ENCODE measurements around the gene VSIG2. TPM values are rescaled to one million over a fixed set of nuclear protein-coding genes. Genes with fewer than 3 reads are reported as not detected.

Gene VSIG2
- total and polyA plus RNA-seq, 8 donors = 0.18 to 4.5 (median 1.2) TPM

GRCh38 chr11:124725719-124726105, 26.3 kb downstream of the VSIG2 start:
- no peak for FAIRE-seq
- no peak for TF ChIP-seq CTCF (IDR thresholded peaks at IDR 0.05)

GRCh38 chr11:124724979-124725718, 26.9 kb downstream of the VSIG2 start:
- DNase-seq (no peak), FAIRE-seq (no peak), ATAC-seq (peak; percentile 48 to 95 (median 90))
- peaks cover 0 to 9% (median 0%) of the 10 kb centered on the region in 3 donors for H3K4me1 ChIP-seq
- no peaks in the 10 kb centered on the region for H3K9me3 ChIP-seq
- H3K27me3 ChIP-seq = peaks cover 0 to 4% (median 0%) of the 10 kb centered on the region in 4 donors
- peak overlapping the region in 1 of 4 donors; percentile 28 for H3K27ac ChIP-seq
- 43 to 48% methylated on average over 14 of the region's 14 CpGs for WGBS, 2 donors
- TF ChIP-seq CTCF (IDR thresholded peaks at IDR 0.05) = no peak
- intact Hi-C loops (cut with DNase I) = no loop called here
- H3K36me3 ChIP-seq = no peaks in the 10 kb centered on the region
- H3K4me3 ChIP-seq = no peak overlapping the region

More at GRCh38 chr11:124725719-124726105, 26.3 kb downstream of the VSIG2 start:
- no peak for ATAC-seq
- H3K27me3 ChIP-seq = no peaks in the 10 kb centered on the region
- no peak for DNase-seq
- H3K9me3 ChIP-seq = no peaks in the 10 kb centered on the region
- WGBS, 2 donors = 67 to 81% methylated on average over 6 of the region's 6 CpGs
- H3K36me3 ChIP-seq = no peaks in the 10 kb centered on the region
- H3K27ac ChIP-seq = no peak overlapping the region
- H3K4me3 ChIP-seq = no peak overlapping the region
- intact Hi-C loops (cut with DNase I) = no loop called here
- H3K4me1 ChIP-seq = peaks cover 0 to 9% (median 0%) of the 10 kb centered on the region in 3 donors

- no peak for TF ChIP-seq CTCF (IDR thresholded peaks at IDR 0.05)
- FAIRE-seq (no peak), DNase-seq (no peak), ATAC-seq (no peak)
- no peak overlapping the region for H3K27ac ChIP-seq
- 55 to 77% methylated on average over 6 of the region's 6 CpGs for WGBS, 2 donors
- H3K4me1 ChIP-seq = peaks cover 0 to 13% (median 0%) of the 10 kb centered on the region in 3 donors
- no peaks in the 10 kb centered on the region for H3K36me3 ChIP-seq
- peaks cover 0 to 22% (median 0%) of the 10 kb centered on the region in 4 donors for H3K27me3 ChIP-seq
- no peaks in the 10 kb centered on the region for H3K9me3 ChIP-seq
- intact Hi-C loops (cut with DNase I) = no loop called here
- H3K4me3 ChIP-seq = no peak overlapping the region
Observed at GRCh38 chr11:124722176-124722575, 29.9 kb downstream of the VSIG2 start.

GRCh38 chr11:124719534-124719933, 32.5 kb downstream of the VSIG2 start:
- H3K27ac ChIP-seq = no peak overlapping the region
- no peak for FAIRE-seq
- peaks cover 0 to 5% (median 0%) of the 10 kb centered on the region in 3 donors for H3K4me1 ChIP-seq
- H3K27me3 ChIP-seq = peaks cover 0 to 27% (median 0%) of the 10 kb centered on the region in 4 donors
- no peak for DNase-seq
- 16 to 25% methylated on average over 2 of the region's 2 CpGs for WGBS, 2 donors
- H3K36me3 ChIP-seq = no peaks in the 10 kb centered on the region
- intact Hi-C loops (cut with DNase I) = no loop called here
- no peak overlapping the region for H3K4me3 ChIP-seq
- H3K9me3 ChIP-seq = no peaks in the 10 kb centered on the region
- TF ChIP-seq CTCF (IDR thresholded peaks at IDR 0.05) = no peak
- no peak for ATAC-seq

- no peak for FAIRE-seq
- Histone ChIP-seq H3K4me1 (peaks cover 0 to 5% (median 0%) of the 10 kb centered on the region in 3 donors), H3K4me3 (no peak overlapping the region), H3K36me3 (no peaks in the 10 kb centered on the region), H3K27ac (no peak overlapping the region), H3K27me3 (peaks cover 0 to 27% (median 0%) of the 10 kb centered on the region in 4 donors), H3K9me3 (no peaks in the 10 kb centered on the region)
- no peak for ATAC-seq
- DNase-seq = no peak
- WGBS, 2 donors = 26 to 33% methylated on average over 14 of the region's 14 CpGs
- no peak for TF ChIP-seq CTCF (IDR thresholded peaks at IDR 0.05)
- intact Hi-C loops (cut with DNase I) = no loop called here
Observed at GRCh38 chr11:124718801-124719200, 33.3 kb downstream of the VSIG2 start.
